H9 (cell line): ENCODE measurements around the gene CHD6. TPM values are rescaled to one million over a fixed set of nuclear protein-coding genes. Genes with fewer than 3 reads are reported as not detected.

ENCODE experiments used
- DNase-seq: peaks from one replicate; pipeline ENCODE4 v3.0.0-alpha.2; 2017
- H2AFZ ChIP-seq: one replicate; pipeline ENCODE4 v1.6.1; 2013; ENCODE audit warnings: mild to moderate bottlenecking, low read length, control low read depth, moderate library complexity
- H2AK5ac ChIP-seq: 2 replicates; pipeline ENCODE4 v1.6.1; 2013; ENCODE audit warnings: low read length, control low read depth, mixed read lengths; ENCODE audit not compliant: insufficient read length
- H2BK120ac ChIP-seq: one replicate; pipeline ENCODE4 v1.6.1; 2013; ENCODE audit warnings: low read depth, mild to moderate bottlenecking, low read length, control low read depth, inconsistent platforms; ENCODE audit not compliant: poor library complexity, severe bottlenecking
- H2BK12ac ChIP-seq: 2 replicates; pipeline ENCODE4 v1.6.1; 2013; ENCODE audit warnings: low read length, control low read depth, mixed read lengths, low read depth; ENCODE audit not compliant: insufficient read length
- H2BK15ac ChIP-seq: 2 replicates; pipeline ENCODE4 v1.6.1; 2013; ENCODE audit warnings: low read depth, low read length, control low read depth
- H2BK20ac ChIP-seq: one replicate; pipeline ENCODE4 v1.6.1; 2013; ENCODE audit warnings: low read depth, mild to moderate bottlenecking, low read length, control low read depth, inconsistent platforms; ENCODE audit not compliant: poor library complexity, severe bottlenecking
- H2BK5ac ChIP-seq: 2 replicates; pipeline ENCODE4 v1.6.1; 2013; ENCODE audit warnings: low read length, control low read depth, mixed read lengths; ENCODE audit not compliant: insufficient read length
- H3K14ac ChIP-seq: 2 replicates; pipeline ENCODE4 v1.6.1; 2013; ENCODE audit warnings: low read length, control low read depth; ENCODE audit not compliant: insufficient read depth
- H3K18ac ChIP-seq: 2 replicates; pipeline ENCODE4 v1.6.1; 2013; ENCODE audit warnings: low read depth, mild to moderate bottlenecking, mixed read lengths, low read length, control low read depth; ENCODE audit not compliant: insufficient read length
- H3K23ac ChIP-seq: 2 replicates; pipeline ENCODE4 v1.6.1; 2013; ENCODE audit warnings: low read length, control low read depth, mixed read lengths, low read depth; ENCODE audit not compliant: insufficient read length
- H3K23me2 ChIP-seq: 2 replicates; pipeline ENCODE4 v1.6.1; 2013; ENCODE audit warnings: low read depth, mild to moderate bottlenecking, mixed read lengths, low read length, control low read depth; ENCODE audit not compliant: insufficient read length, poor library complexity, severe bottlenecking
- H3K27ac ChIP-seq: 2 replicates; pipeline ENCODE4 v1.5.1; 2013; ENCODE audit warnings: low read length, control low read depth, mixed read lengths, low read depth; ENCODE audit not compliant: insufficient read length
- H3K27me3 ChIP-seq: 2 replicates; pipeline ENCODE4 v1.6.1; 2013; ENCODE audit warnings: low read length, control low read depth, inconsistent platforms; ENCODE audit not compliant: insufficient read depth
- H3K4ac ChIP-seq: 2 replicates; pipeline ENCODE4 v1.6.1; 2013; ENCODE audit warnings: low read depth, mild to moderate bottlenecking, control low read depth, inconsistent platforms, low read length, moderate library complexity
- H3K4me1 ChIP-seq: 2 replicates; pipeline ENCODE4 v1.6.1; 2013; ENCODE audit warnings: low read length, control low read depth, inconsistent platforms; ENCODE audit not compliant: insufficient read depth
- H3K4me2 ChIP-seq: 2 replicates; pipeline ENCODE4 v1.6.1; 2013; ENCODE audit warnings: low read length, control low read depth, mixed read lengths; ENCODE audit not compliant: insufficient read length, insufficient read depth
- H3K56ac ChIP-seq: 2 replicates; pipeline ENCODE4 v1.6.1; 2013; ENCODE audit warnings: low read depth, mild to moderate bottlenecking, mixed read lengths, low read length, control low read depth; ENCODE audit not compliant: insufficient read length
- H3K79me1 ChIP-seq: 2 replicates; pipeline ENCODE4 v1.6.1; 2013; ENCODE audit warnings: low read depth, mild to moderate bottlenecking, moderate library complexity, low read length, control low read depth, inconsistent platforms; ENCODE audit not compliant: insufficient read depth, poor library complexity, severe bottlenecking
- H3K79me2 ChIP-seq: 2 replicates; pipeline ENCODE4 v1.6.1; 2013; ENCODE audit warnings: low read length, control low read depth, inconsistent platforms; ENCODE audit not compliant: insufficient read depth
- H3K9ac ChIP-seq: 2 replicates; pipeline ENCODE4 v1.6.1; 2013; ENCODE audit warnings: low read length, control low read depth, mixed read lengths; ENCODE audit not compliant: insufficient read length; ENCODE audit errors: extremely low read depth
- H3K9me3 ChIP-seq: one replicate; pipeline ENCODE4 v1.6.1; 2013; ENCODE audit warnings: low read depth, low read length, inconsistent platforms; ENCODE audit not compliant: control insufficient read depth
- H3T11ph ChIP-seq: one replicate; pipeline ENCODE4 v1.6.1; 2013; ENCODE audit warnings: mild to moderate bottlenecking, low read length, control low read depth, inconsistent platforms
- H4K20me1 ChIP-seq: one replicate; pipeline ENCODE4 v1.6.1; 2013; ENCODE audit not compliant: control insufficient read depth, insufficient read length, insufficient read depth
- H4K5ac ChIP-seq: 2 replicates; pipeline ENCODE4 v1.6.1; 2013; ENCODE audit warnings: low read depth, mild to moderate bottlenecking, mixed read lengths, low read length, control low read depth; ENCODE audit not compliant: insufficient read length
- H4K8ac ChIP-seq: replicated peaks from 2 replicates; pipeline ENCODE4 v1.6.1; 2013; ENCODE audit warnings: low read length, control low read depth, mixed read lengths, low read depth; ENCODE audit not compliant: insufficient read length
- H4K91ac ChIP-seq: 2 replicates; pipeline ENCODE4 v1.6.1; 2013; ENCODE audit warnings: low read depth, mild to moderate bottlenecking, moderate library complexity, mixed read lengths, low read length, control low read depth; ENCODE audit not compliant: insufficient read length
- H3K27ac Mint-ChIP-seq, 3 experiments: 2 replicates in 2 of 3; 3 replicates in 1 of 3; pipeline ENCODE4 v1.8.0; 2020 to 2021; ENCODE audit warnings: mixed read lengths in 3 of 3, mild to moderate bottlenecking in 1 of 3, moderate library complexity in 1 of 3
- H3K27me3 Mint-ChIP-seq: 2 replicates; pipeline ENCODE4 v1.8.0; 2021; ENCODE audit warnings: low read depth, mild to moderate bottlenecking, moderate library complexity, mixed read lengths
- H3K36me3 Mint-ChIP-seq, 3 experiments: 2 replicates in 2 of 3; 3 replicates in 1 of 3; pipeline ENCODE4 v1.8.0; 2020 to 2021; ENCODE audit warnings: low read depth in 3 of 3, mixed read lengths in 3 of 3; ENCODE audit not compliant: insufficient read depth in 1 of 3
- H3K4me1 Mint-ChIP-seq, 2 experiments: 2 replicates each; pipeline ENCODE4 v1.8.0; 2020; ENCODE audit warnings: mixed read lengths in 2 of 2
- H3K4me3 Mint-ChIP-seq, 2 experiments: 2 replicates in 1 of 2; 3 replicates in 1 of 2; pipeline ENCODE4 v1.8.0; 2020 to 2021; ENCODE audit warnings: mild to moderate bottlenecking in 2 of 2, mixed read lengths in 2 of 2, moderate library complexity in 1 of 2
- H3K9me3 Mint-ChIP-seq, 2 experiments: 2 replicates in 1 of 2; 3 replicates in 1 of 2; pipeline ENCODE4 v1.8.0; 2020; ENCODE audit warnings: mild to moderate bottlenecking in 2 of 2, mixed read lengths in 2 of 2, moderate library complexity in 1 of 2
- CTCF ChIP-seq: fragments of 200-600 bp; sonication (generic); conservative IDR thresholded peaks from 3 replicates; pipeline ENCODE4 v1.8.0; 2021; ENCODE audit warnings: antibody characterized with exemption, mild to moderate bottlenecking
- WGBS: extraction: QIAGEN DNeasy Blood & Tissue Kit; methylation state at CpG from one replicate; pipeline ENCODE4 v1.1.7; 2013; ENCODE audit warnings: missing lambda C conversion rate, low lambda C conversion rate, mixed read lengths; ENCODE audit not compliant: insufficient read length; ENCODE audit errors: extremely low coverage; 5-methylcytosine and 5-hydroxymethylcytosine counted together
- total RNA-seq: library from RNA; stranded (reverse); gene quantifications from 2 replicates; pipeline ENCODE4 v1.2.1, GENCODE V29; 2021

Gene CHD6
- total RNA-seq, 1 experiment from 2014 or later, result 51.5 TPM

GRCh38 chr20:41373251-41373783, 244.9 kb downstream of the CHD6 start:
- Histone ChIP-seq H3K14ac (no peak overlapping the region), H4K20me1 (no peaks in the 10 kb centered on the region), H3K4ac (no peak overlapping the region), H3K79me1 (no peaks in the 10 kb centered on the region), H2BK12ac (no peak overlapping the region), H3K4me1 (no peaks in the 10 kb centered on the region), H4K8ac (no peak overlapping the region), H3T11ph (no peak overlapping the region), H2AFZ (no peak overlapping the region), H2AK5ac (no peak overlapping the region), H2BK15ac (no peak overlapping the region), H3K23me2 (no peaks in the 10 kb centered on the region), H3K18ac (no peak overlapping the region), H4K5ac (no peak overlapping the region), H3K27ac (no peak overlapping the region), H3K4me2 (no peak overlapping the region), H2BK5ac (no peak overlapping the region), H3K56ac (no peak overlapping the region), H3K23ac (no peak overlapping the region), H3K79me2 (no peaks in the 10 kb centered on the region), H2BK120ac (no peak overlapping the region), H3K9me3 (peaks cover 4% of the 10 kb centered on the region), H3K27me3 (no peaks in the 10 kb centered on the region; the same call in 1 of the 2 replicates), H4K91ac (no peak overlapping the region), H2BK20ac (no peak overlapping the region), H3K9ac (no peak overlapping the region)
- no peak overlapping the region; a peak in 1 of 7 replicates for H3K27ac Mint-ChIP-seq
- no peak for DNase-seq
- WGBS, result no CpG with 5 or more reads among the region's 11 CpGs
- H3K4me1 Mint-ChIP-seq, result peaks cover 9 to 12% of the 10 kb centered on the region in 2 experiments
- peaks cover 47% of the 10 kb centered on the region for H3K27me3 Mint-ChIP-seq
- peaks cover 7 to 16% of the 10 kb centered on the region in 2 experiments for H3K9me3 Mint-ChIP-seq
- no peak for TF ChIP-seq CTCF
- H3K4me3 Mint-ChIP-seq, result no peak overlapping the region
- peaks cover 0 to 10% (median 5%) of the 10 kb centered on the region in 3 experiments; a peak in 5 of 7 replicates for H3K36me3 Mint-ChIP-seq
